CD14-positive monocyte (primary cell): ENCODE measurements around the gene OGG1. TPM values are rescaled to one million over a fixed set of nuclear protein-coding genes. Genes with fewer than 3 reads are reported as not detected.

Experiments
- DNase-seq, 3 donors: peaks; one replicate each; pipeline ENCODE4 v3.0.0-alpha.2; 2011 to 2022
- H2AFZ ChIP-seq: 2 replicates; pipeline ENCODE4 v1.6.0; 2012; ENCODE audit warnings: mild to moderate bottlenecking, low read depth, low read length, inconsistent platforms; ENCODE audit not compliant: insufficient read depth, poor library complexity, severe bottlenecking
- H3K27ac ChIP-seq, 2 donors: 1 replicate in 1 of 2; 2 replicates in 1 of 2; pipeline ENCODE4 v1.5.1; 2012 to 2013; ENCODE audit warnings: low read length in 2 of 2, control low read depth in 1 of 2, inconsistent platforms in 1 of 2, low read depth in 1 of 2, mild to moderate bottlenecking in 1 of 2
- H3K27me3 ChIP-seq, 2 donors: one replicate each; pipeline versions ENCODE4 v1.6.0 to v1.6.1; 2011 to 2013; ENCODE audit warnings: low read length in 2 of 2; ENCODE audit not compliant: control insufficient read depth in 2 of 2, insufficient read depth in 2 of 2
- H3K36me3 ChIP-seq, 2 donors: replicated peaks in 1 of 2; 1 replicate in 1 of 2; 2 replicates in 1 of 2; pipeline versions ENCODE4 v1.5.1 to v1.6.1; 2012 to 2013; ENCODE audit warnings: low read length in 2 of 2, control low read depth in 1 of 2, inconsistent platforms in 1 of 2, mild to moderate bottlenecking in 1 of 2; ENCODE audit not compliant: insufficient read depth in 2 of 2, control insufficient read depth in 1 of 2
- H3K4me1 ChIP-seq, 2 donors: 1 replicate in 1 of 2; 2 replicates in 1 of 2; pipeline versions ENCODE4 v1.5.1 to v1.6.1; 2012 to 2013; ENCODE audit warnings: low read length in 2 of 2, control low read depth in 1 of 2, inconsistent platforms in 1 of 2, mild to moderate bottlenecking in 1 of 2, moderate library complexity in 1 of 2; ENCODE audit not compliant: insufficient read depth in 2 of 2, control insufficient read depth in 1 of 2
- H3K4me2 ChIP-seq: replicated peaks from 2 replicates; pipeline ENCODE3; 2012; ENCODE audit warnings: low read length, moderate library complexity, mild to moderate bottlenecking; ENCODE audit not compliant: poor library complexity, severe bottlenecking; ENCODE audit errors: extremely low read depth
- H3K4me3 ChIP-seq, 3 experiments: fragments of 200-600 bp in 1 of 3; sonication (generic) in 1 of 3; replicated peaks in 1 of 3; 1 replicate in 2 of 3; 2 replicates in 1 of 3; pipeline ENCODE4 v1.5.1; 2011 to 2013; ENCODE audit warnings: low read length in 3 of 3, mild to moderate bottlenecking in 3 of 3, control low read depth in 2 of 3, low read depth in 2 of 3, inconsistent platforms in 1 of 3, moderate library complexity in 1 of 3
- H3K79me2 ChIP-seq: 2 replicates; pipeline ENCODE4 v1.6.0; 2012; ENCODE audit warnings: mild to moderate bottlenecking, control low read depth, inconsistent platforms, low read length, moderate library complexity; ENCODE audit not compliant: insufficient read depth
- H3K9ac ChIP-seq: 2 replicates; pipeline ENCODE4 v1.6.0; 2017; ENCODE audit warnings: low read length, mild to moderate bottlenecking; ENCODE audit not compliant: insufficient read depth, poor library complexity, severe bottlenecking
- H3K9me3 ChIP-seq, 2 donors: replicated peaks in 1 of 2; 1 replicate in 1 of 2; 2 replicates in 1 of 2; pipeline versions ENCODE4 v1.5.1 to v1.6.1; 2012 to 2013; ENCODE audit warnings: low read length in 2 of 2, control low read depth in 1 of 2; ENCODE audit not compliant: control insufficient read depth in 1 of 2, insufficient read depth in 1 of 2
- H4K20me1 ChIP-seq: 2 replicates; pipeline ENCODE4 v1.6.0; 2012; ENCODE audit warnings: mild to moderate bottlenecking, low read length, control low read depth, moderate library complexity; ENCODE audit not compliant: insufficient read depth
- H3K27ac Mint-ChIP-seq, 7 donors: one replicate each; pipeline ENCODE4 v1.8.0; 2020; ENCODE audit warnings: mild to moderate bottlenecking in 7 of 7, mixed read lengths in 7 of 7, moderate library complexity in 6 of 7, inconsistent platforms in 2 of 7
- H3K27me3 Mint-ChIP-seq, 3 donors: one replicate each; pipeline ENCODE4 v1.8.0; 2021 to 2022; ENCODE audit warnings: low read depth in 3 of 3, mild to moderate bottlenecking in 3 of 3, mixed read lengths in 3 of 3, moderate library complexity in 3 of 3, inconsistent platforms in 1 of 3
- H3K36me3 Mint-ChIP-seq, 2 donors: one replicate each; pipeline ENCODE4 v1.8.0; 2020; ENCODE audit warnings: mixed read lengths in 2 of 2, inconsistent platforms in 1 of 2, mild to moderate bottlenecking in 1 of 2
- H3K4me1 Mint-ChIP-seq: one replicate; pipeline ENCODE4 v1.8.0; 2020; ENCODE audit warnings: mild to moderate bottlenecking, mixed read lengths
- H3K4me3 Mint-ChIP-seq, 2 donors: one replicate each; pipeline ENCODE4 v1.8.0; 2020; ENCODE audit warnings: mild to moderate bottlenecking in 2 of 2, mixed read lengths in 2 of 2, moderate library complexity in 1 of 2
- H3K9me3 Mint-ChIP-seq, 7 donors: one replicate each; pipeline ENCODE4 v1.8.0; 2020 to 2022; ENCODE audit warnings: mixed read lengths in 7 of 7, mild to moderate bottlenecking in 6 of 7, moderate library complexity in 6 of 7, inconsistent platforms in 2 of 7
- WGBS: methylation state at CpG from one replicate; pipeline ENCODE4 v1.1.5; 2013; ENCODE audit warnings: missing lambda C conversion rate; ENCODE audit not compliant: insufficient coverage; 5-methylcytosine and 5-hydroxymethylcytosine counted together
- intact Hi-C, 2 donors: fragments of 100-400 bp; cut with micrococcal nuclease; formaldehyde crosslinking; loops; one replicate each; pipeline versions ENCODE4 v1.15.0 to v1.15.1; 2023
- polyA plus RNA-seq, 3 donors: library from polyadenylated mRNA; depleted of rRNA in 1 of 3; unstranded in 2 of 3; stranded (reverse) in 1 of 3; fragments of 300-500 nt in 2 of 3; fragments of >200 nt in 1 of 3; fragmentation: Illumina TruSeq in 2 of 3; gene quantifications; 1 replicate in 2 of 3; 2 replicates in 1 of 3; pipeline ENCODE4 v1.2.3, GENCODE V29; 2012 to 2021
- TF ChIP-seq, protein P1 (sequence below): fragments of 200-600 bp; IDR thresholded peaks from one replicate; pipeline ENCODE4 v1.8.0; 2022; ENCODE audit warnings: antibody characterized with exemption, mild to moderate bottlenecking

Gene OGG1
- polyA plus RNA-seq, 3 donors, result 17.4 to 21.9 (median 20.5) TPM

DNA sequence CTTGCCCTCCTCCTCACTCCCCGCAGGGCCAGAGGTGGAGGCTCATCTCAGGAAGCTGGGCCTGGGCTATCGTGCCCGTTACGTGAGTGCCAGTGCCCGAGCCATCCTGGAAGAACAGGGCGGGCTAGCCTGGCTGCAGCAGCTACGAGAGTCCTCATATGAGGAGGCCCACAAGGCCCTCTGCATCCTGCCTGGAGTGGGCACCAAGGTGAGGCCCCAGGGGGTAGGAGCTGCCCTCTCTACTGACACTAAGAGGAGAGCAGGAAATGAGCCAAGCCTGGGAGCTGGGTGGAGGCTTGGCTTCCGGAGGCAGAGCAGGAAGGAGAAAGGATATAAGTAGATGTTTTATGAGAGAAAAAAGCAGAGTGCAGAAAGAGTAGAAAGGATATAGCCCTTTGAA is 4.9 kb downstream of the OGG1 start:
- Histone ChIP-seq H4K20me1 (peaks cover 45% of the 10 kb centered on the region), H3K9me3 (no peaks in the 10 kb centered on the region), H3K27me3 (no peaks in the 10 kb centered on the region), H2AFZ (no peak overlapping the region), H3K4me2 (peak overlapping the region; percentile 19), H3K4me1 (peaks cover 28 to 33% of the 10 kb centered on the region in 2 donors), H3K36me3 (peaks cover 53 to 73% of the 10 kb centered on the region in 2 donors), H3K4me3 (peak overlapping the region in 1 of 3 experiments; percentile 3), H3K79me2 (peaks cover 23% of the 10 kb centered on the region), H3K27ac (peak overlapping the region; percentile 6), H3K9ac (no peak overlapping the region)
- Mint-ChIP-seq H3K4me3 (peak overlapping the region in 1 of 2 donors; percentile 67), H3K27ac (peak overlapping the region; percentile 2 to 83 (median 43)), H3K4me1 (peaks cover 34% of the 10 kb centered on the region), H3K27me3 (peaks cover 0 to 1% (median 0%) of the 10 kb centered on the region in 3 donors), H3K9me3 (no peaks in the 10 kb centered on the region), H3K36me3 (peaks cover 56 to 79% of the 10 kb centered on the region in 2 donors)
- DNase-seq, result no peak
- WGBS, result 73% methylated on average over 7 of the region's 8 CpGs
- TF ChIP-seq, protein P1, sequence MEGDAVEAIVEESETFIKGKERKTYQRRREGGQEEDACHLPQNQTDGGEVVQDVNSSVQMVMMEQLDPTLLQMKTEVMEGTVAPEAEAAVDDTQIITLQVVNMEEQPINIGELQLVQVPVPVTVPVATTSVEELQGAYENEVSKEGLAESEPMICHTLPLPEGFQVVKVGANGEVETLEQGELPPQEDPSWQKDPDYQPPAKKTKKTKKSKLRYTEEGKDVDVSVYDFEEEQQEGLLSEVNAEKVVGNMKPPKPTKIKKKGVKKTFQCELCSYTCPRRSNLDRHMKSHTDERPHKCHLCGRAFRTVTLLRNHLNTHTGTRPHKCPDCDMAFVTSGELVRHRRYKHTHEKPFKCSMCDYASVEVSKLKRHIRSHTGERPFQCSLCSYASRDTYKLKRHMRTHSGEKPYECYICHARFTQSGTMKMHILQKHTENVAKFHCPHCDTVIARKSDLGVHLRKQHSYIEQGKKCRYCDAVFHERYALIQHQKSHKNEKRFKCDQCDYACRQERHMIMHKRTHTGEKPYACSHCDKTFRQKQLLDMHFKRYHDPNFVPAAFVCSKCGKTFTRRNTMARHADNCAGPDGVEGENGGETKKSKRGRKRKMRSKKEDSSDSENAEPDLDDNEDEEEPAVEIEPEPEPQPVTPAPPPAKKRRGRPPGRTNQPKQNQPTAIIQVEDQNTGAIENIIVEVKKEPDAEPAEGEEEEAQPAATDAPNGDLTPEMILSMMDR, result no peak
- intact Hi-C loops, result no loop called here

DNA sequence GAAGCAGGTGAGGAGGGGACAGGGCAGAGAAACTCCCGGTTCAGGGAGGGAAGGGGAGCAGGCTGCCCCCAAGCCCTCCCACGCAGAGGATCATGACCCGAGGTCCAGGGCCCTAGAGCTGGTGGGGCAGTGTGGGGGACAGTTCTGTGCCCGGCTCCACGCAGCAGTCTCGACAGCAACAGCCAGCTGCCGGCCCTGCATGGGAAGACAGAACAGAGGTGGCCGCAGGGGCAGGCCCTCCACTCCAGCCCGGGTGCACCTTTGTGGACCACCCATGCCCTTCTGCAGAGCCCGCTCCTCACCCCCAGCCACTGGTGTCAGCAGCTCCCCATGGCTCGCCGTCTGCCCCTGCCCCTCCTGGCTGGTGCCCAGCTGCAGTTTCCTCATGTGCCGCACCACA is 7.7 kb downstream of the OGG1 start:
- peaks cover 14% of the 10 kb centered on the region for H3K4me1 Mint-ChIP-seq
- no peak for DNase-seq
- peaks cover 70 to 93% of the 10 kb centered on the region in 2 donors for H3K36me3 Mint-ChIP-seq
- peaks cover 61 to 84% of the 10 kb centered on the region in 2 donors for H3K36me3 ChIP-seq
- H3K4me3 Mint-ChIP-seq, result no peak overlapping the region
- no peak overlapping the region for H3K27ac Mint-ChIP-seq
- H3K27me3 ChIP-seq, result no peaks in the 10 kb centered on the region
- no peak overlapping the region for H3K4me3 ChIP-seq
- H3K79me2 ChIP-seq, result peaks cover under 1% of the 10 kb centered on the region
- H3K27ac ChIP-seq, result no peak overlapping the region
- no peak overlapping the region for H3K4me2 ChIP-seq
- 96% methylated on average over 11 of the region's 13 CpGs for WGBS
- H4K20me1 ChIP-seq, result peaks cover 43% of the 10 kb centered on the region
- H3K4me1 ChIP-seq, result peaks cover 12 to 14% of the 10 kb centered on the region in 2 donors
- no peaks in the 10 kb centered on the region for H3K9me3 ChIP-seq
- H3K9ac ChIP-seq, result no peak overlapping the region
- H3K9me3 Mint-ChIP-seq, result peaks cover 0 to 7% (median 0%) of the 10 kb centered on the region in 7 donors
- intact Hi-C loops, result no loop called here
- TF ChIP-seq, protein P1, result no peak
- H3K27me3 Mint-ChIP-seq, result peaks cover 0 to 1% (median 0%) of the 10 kb centered on the region in 3 donors
- H2AFZ ChIP-seq, result no peak overlapping the region
